ENCODE data around the gene ADAMTS17. TPM values are rescaled to one million over a fixed set of nuclear protein-coding genes. Genes with fewer than 3 reads are reported as not detected.

Gene ADAMTS17
- total RNA-seq, 1 experiment from 2014 or later: 1.8 TPM

DNA sequence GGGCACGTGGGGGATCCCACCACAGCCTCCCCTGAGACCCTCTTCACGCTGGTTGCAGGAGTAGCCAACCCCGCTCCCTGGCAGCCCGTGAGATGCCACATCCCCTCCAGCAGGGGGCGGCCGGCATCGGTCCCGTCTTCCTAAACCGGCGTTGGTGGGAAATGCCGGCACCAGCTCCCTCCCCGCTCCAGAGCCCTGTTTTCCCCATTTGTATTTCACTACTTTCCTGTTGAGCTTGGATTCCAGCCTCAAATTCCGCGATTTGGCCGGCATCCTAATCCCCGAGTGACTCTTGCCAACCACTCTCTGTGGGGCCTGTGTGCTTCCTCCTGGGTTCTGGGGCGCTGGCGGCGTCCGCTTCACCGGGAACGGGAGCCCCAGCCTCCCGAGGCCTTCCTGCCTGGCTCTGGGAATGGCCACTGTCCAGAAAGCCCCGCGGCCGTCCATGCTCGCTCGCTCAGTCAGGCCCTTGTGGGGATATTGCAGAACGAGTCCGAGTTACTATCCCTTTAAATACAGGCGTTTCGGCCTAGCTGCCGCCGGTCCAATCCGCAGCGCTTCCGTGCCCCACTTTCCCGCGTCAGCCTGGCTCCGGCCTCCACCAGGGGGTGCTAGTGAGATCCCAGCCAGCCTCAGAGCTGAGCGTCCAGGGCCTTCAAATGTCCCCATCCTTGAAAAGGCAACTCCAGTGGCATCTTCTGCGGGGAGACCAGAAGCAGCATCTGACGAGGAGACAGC lies 8.1 kb upstream of the ADAMTS17 start (continued):
- TF ChIP-seq, protein P1, sequence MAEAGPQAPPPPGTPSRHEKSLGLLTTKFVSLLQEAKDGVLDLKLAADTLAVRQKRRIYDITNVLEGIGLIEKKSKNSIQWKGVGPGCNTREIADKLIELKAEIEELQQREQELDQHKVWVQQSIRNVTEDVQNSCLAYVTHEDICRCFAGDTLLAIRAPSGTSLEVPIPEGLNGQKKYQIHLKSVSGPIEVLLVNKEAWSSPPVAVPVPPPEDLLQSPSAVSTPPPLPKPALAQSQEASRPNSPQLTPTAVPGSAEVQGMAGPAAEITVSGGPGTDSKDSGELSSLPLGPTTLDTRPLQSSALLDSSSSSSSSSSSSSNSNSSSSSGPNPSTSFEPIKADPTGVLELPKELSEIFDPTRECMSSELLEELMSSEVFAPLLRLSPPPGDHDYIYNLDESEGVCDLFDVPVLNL (CRISPR knock-in tag; IDR thresholded peaks at IDR 0.05; ENCODE audit: borderline replicate concordance, low read depth): no peak
- TF ChIP-seq FOXJ3 (CRISPR knock-in tag; IDR thresholded peaks at IDR 0.05; ENCODE audit: borderline replicate concordance) (no peak), SMAD4 (CRISPR knock-in tag; IDR thresholded peaks at IDR 0.05) (no peak), RORB (CRISPR knock-in tag; IDR thresholded peaks at IDR 0.05) (no peak), GRHL2 (CRISPR knock-in tag; IDR thresholded peaks at IDR 0.05; ENCODE audit: insufficient replicate concordance, severe bottlenecking) (no peak), TEAD4 (CRISPR knock-in tag; IDR thresholded peaks at IDR 0.05) (no peak), TP53 (CRISPR knock-in tag; IDR thresholded peaks at IDR 0.05) (no peak), CREB1 (CRISPR knock-in tag; IDR thresholded peaks at IDR 0.05) (no peak), NFE2L1 (CRISPR knock-in tag; IDR thresholded peaks at IDR 0.05) (no peak), KAT7 (CRISPR knock-in tag; IDR thresholded peaks at IDR 0.05; ENCODE audit: borderline replicate concordance) (no peak), ZNF317 (CRISPR knock-in tag; IDR thresholded peaks at IDR 0.05; ENCODE audit: borderline replicate concordance, low read depth) (no peak), ATF1 (CRISPR knock-in tag; IDR thresholded peaks at IDR 0.05) (no peak), JUN (CRISPR knock-in tag; IDR thresholded peaks at IDR 0.05) (no peak)
- TF ChIP-seq, protein P2, sequence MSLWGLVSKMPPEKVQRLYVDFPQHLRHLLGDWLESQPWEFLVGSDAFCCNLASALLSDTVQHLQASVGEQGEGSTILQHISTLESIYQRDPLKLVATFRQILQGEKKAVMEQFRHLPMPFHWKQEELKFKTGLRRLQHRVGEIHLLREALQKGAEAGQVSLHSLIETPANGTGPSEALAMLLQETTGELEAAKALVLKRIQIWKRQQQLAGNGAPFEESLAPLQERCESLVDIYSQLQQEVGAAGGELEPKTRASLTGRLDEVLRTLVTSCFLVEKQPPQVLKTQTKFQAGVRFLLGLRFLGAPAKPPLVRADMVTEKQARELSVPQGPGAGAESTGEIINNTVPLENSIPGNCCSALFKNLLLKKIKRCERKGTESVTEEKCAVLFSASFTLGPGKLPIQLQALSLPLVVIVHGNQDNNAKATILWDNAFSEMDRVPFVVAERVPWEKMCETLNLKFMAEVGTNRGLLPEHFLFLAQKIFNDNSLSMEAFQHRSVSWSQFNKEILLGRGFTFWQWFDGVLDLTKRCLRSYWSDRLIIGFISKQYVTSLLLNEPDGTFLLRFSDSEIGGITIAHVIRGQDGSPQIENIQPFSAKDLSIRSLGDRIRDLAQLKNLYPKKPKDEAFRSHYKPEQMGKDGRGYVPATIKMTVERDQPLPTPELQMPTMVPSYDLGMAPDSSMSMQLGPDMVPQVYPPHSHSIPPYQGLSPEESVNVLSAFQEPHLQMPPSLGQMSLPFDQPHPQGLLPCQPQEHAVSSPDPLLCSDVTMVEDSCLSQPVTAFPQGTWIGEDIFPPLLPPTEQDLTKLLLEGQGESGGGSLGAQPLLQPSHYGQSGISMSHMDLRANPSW (CRISPR knock-in tag; conservative IDR thresholded peaks at IDR 0.05; ENCODE audit: low read depth): no peak
- TF ChIP-seq, protein P3, sequence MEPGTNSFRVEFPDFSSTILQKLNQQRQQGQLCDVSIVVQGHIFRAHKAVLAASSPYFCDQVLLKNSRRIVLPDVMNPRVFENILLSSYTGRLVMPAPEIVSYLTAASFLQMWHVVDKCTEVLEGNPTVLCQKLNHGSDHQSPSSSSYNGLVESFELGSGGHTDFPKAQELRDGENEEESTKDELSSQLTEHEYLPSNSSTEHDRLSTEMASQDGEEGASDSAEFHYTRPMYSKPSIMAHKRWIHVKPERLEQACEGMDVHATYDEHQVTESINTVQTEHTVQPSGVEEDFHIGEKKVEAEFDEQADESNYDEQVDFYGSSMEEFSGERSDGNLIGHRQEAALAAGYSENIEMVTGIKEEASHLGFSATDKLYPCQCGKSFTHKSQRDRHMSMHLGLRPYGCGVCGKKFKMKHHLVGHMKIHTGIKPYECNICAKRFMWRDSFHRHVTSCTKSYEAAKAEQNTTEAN (CRISPR knock-in tag; IDR thresholded peaks at IDR 0.05): no peak
- TF ChIP-seq, protein P4, sequence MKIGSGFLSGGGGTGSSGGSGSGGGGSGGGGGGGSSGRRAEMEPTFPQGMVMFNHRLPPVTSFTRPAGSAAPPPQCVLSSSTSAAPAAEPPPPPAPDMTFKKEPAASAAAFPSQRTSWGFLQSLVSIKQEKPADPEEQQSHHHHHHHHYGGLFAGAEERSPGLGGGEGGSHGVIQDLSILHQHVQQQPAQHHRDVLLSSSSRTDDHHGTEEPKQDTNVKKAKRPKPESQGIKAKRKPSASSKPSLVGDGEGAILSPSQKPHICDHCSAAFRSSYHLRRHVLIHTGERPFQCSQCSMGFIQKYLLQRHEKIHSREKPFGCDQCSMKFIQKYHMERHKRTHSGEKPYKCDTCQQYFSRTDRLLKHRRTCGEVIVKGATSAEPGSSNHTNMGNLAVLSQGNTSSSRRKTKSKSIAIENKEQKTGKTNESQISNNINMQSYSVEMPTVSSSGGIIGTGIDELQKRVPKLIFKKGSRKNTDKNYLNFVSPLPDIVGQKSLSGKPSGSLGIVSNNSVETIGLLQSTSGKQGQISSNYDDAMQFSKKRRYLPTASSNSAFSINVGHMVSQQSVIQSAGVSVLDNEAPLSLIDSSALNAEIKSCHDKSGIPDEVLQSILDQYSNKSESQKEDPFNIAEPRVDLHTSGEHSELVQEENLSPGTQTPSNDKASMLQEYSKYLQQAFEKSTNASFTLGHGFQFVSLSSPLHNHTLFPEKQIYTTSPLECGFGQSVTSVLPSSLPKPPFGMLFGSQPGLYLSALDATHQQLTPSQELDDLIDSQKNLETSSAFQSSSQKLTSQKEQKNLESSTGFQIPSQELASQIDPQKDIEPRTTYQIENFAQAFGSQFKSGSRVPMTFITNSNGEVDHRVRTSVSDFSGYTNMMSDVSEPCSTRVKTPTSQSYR (CRISPR knock-in tag; IDR thresholded peaks at IDR 0.05): 0 out of 2 replicates have a peak, but pooled peaks have one; percentile 28
- TF ChIP-seq, protein P5, sequence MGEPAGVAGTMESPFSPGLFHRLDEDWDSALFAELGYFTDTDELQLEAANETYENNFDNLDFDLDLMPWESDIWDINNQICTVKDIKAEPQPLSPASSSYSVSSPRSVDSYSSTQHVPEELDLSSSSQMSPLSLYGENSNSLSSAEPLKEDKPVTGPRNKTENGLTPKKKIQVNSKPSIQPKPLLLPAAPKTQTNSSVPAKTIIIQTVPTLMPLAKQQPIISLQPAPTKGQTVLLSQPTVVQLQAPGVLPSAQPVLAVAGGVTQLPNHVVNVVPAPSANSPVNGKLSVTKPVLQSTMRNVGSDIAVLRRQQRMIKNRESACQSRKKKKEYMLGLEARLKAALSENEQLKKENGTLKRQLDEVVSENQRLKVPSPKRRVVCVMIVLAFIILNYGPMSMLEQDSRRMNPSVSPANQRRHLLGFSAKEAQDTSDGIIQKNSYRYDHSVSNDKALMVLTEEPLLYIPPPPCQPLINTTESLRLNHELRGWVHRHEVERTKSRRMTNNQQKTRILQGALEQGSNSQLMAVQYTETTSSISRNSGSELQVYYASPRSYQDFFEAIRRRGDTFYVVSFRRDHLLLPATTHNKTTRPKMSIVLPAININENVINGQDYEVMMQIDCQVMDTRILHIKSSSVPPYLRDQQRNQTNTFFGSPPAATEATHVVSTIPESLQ (CRISPR knock-in tag; IDR thresholded peaks at IDR 0.05): no peak
- TF ChIP-seq, protein P6, sequence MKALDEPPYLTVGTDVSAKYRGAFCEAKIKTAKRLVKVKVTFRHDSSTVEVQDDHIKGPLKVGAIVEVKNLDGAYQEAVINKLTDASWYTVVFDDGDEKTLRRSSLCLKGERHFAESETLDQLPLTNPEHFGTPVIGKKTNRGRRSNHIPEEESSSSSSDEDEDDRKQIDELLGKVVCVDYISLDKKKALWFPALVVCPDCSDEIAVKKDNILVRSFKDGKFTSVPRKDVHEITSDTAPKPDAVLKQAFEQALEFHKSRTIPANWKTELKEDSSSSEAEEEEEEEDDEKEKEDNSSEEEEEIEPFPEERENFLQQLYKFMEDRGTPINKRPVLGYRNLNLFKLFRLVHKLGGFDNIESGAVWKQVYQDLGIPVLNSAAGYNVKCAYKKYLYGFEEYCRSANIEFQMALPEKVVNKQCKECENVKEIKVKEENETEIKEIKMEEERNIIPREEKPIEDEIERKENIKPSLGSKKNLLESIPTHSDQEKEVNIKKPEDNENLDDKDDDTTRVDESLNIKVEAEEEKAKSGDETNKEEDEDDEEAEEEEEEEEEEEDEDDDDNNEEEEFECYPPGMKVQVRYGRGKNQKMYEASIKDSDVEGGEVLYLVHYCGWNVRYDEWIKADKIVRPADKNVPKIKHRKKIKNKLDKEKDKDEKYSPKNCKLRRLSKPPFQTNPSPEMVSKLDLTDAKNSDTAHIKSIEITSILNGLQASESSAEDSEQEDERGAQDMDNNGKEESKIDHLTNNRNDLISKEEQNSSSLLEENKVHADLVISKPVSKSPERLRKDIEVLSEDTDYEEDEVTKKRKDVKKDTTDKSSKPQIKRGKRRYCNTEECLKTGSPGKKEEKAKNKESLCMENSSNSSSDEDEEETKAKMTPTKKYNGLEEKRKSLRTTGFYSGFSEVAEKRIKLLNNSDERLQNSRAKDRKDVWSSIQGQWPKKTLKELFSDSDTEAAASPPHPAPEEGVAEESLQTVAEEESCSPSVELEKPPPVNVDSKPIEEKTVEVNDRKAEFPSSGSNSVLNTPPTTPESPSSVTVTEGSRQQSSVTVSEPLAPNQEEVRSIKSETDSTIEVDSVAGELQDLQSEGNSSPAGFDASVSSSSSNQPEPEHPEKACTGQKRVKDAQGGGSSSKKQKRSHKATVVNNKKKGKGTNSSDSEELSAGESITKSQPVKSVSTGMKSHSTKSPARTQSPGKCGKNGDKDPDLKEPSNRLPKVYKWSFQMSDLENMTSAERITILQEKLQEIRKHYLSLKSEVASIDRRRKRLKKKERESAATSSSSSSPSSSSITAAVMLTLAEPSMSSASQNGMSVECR (CRISPR knock-in tag; IDR thresholded peaks at IDR 0.05; ENCODE audit: borderline replicate concordance): peak; percentile 42; the same call in 1 of the 2 replicates
- TF ChIP-seq, protein P7, sequence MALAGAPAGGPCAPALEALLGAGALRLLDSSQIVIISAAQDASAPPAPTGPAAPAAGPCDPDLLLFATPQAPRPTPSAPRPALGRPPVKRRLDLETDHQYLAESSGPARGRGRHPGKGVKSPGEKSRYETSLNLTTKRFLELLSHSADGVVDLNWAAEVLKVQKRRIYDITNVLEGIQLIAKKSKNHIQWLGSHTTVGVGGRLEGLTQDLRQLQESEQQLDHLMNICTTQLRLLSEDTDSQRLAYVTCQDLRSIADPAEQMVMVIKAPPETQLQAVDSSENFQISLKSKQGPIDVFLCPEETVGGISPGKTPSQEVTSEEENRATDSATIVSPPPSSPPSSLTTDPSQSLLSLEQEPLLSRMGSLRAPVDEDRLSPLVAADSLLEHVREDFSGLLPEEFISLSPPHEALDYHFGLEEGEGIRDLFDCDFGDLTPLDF (CRISPR knock-in tag; IDR thresholded peaks at IDR 0.05): 0 out of 2 replicates have a peak, but pooled peaks have one; percentile 32
- TF ChIP-seq, protein P8, sequence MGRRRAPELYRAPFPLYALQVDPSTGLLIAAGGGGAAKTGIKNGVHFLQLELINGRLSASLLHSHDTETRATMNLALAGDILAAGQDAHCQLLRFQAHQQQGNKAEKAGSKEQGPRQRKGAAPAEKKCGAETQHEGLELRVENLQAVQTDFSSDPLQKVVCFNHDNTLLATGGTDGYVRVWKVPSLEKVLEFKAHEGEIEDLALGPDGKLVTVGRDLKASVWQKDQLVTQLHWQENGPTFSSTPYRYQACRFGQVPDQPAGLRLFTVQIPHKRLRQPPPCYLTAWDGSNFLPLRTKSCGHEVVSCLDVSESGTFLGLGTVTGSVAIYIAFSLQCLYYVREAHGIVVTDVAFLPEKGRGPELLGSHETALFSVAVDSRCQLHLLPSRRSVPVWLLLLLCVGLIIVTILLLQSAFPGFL (CRISPR knock-in tag; IDR thresholded peaks at IDR 0.05; ENCODE audit: borderline replicate concordance): no peak
